Endothelial cell of umbilical vein (primary cell): ENCODE measurements around the gene DGKD. TPM values are rescaled to one million over a fixed set of nuclear protein-coding genes. Genes with fewer than 3 reads are reported as not detected.
A peak's percentile ranks its signal among the peaks of the same experiment; 100 is the strongest.

Experiments used
- BruUV-seq: library from RNA; stranded (reverse); fragments of 400-500 nt; replicated peaks from 2 replicates; lab custom pipeline; 2021; lab: Mats Ljungman, UMichigan
- CTCF ChIA-PET: fragments of 300-600, 350-600 bp; sonication (Branson Sonifier 250); formaldehyde crosslinking; loops from one replicate; lab custom pipeline; 2021; ENCODE audit warnings: antibody characterized with exemption, inconsistent platforms; lab: Charles Lee
- POLR2A ChIA-PET: fragments of 300-600, 350-600 bp; sonication (Branson Sonifier 250); formaldehyde crosslinking; loops from one replicate; lab custom pipeline; 2021; ENCODE audit warnings: antibody characterized with exemption, inconsistent platforms; lab: Charles Lee
- DNase-seq: peaks from one replicate; pipeline ENCODE4 v3.0.0-alpha.2; 2011; ENCODE audit warnings: low read depth, low spot score
- FAIRE-seq: peaks from 2 replicates; lab custom pipeline; 2011; peaks lifted over from hg19 to GRCh38; lab: Jason Lieb, UNC
- H2AFZ ChIP-seq: 2 replicates; pipeline ENCODE4 v1.6.0; 2012; ENCODE audit warnings: low read depth, low read length, control low read depth, inconsistent platforms
- H3K27ac ChIP-seq: 2 replicates; pipeline ENCODE4 v1.5.1; 2011; ENCODE audit warnings: low read depth, mild to moderate bottlenecking, control low read depth, low read length, moderate library complexity; ENCODE audit not compliant: insufficient read depth
- H3K27me3 ChIP-seq, 2 experiments: 2 replicates each; pipeline versions ENCODE4 v1.6.0 to v1.6.1; 2011; ENCODE audit warnings: low read length in 2 of 2, mixed read lengths in 1 of 2; ENCODE audit not compliant: control insufficient read depth in 2 of 2, insufficient read depth in 2 of 2
- H3K36me3 ChIP-seq, 2 experiments: 2 replicates in 1 of 2; 3 replicates in 1 of 2; pipeline ENCODE4 v1.5.1; 2011; ENCODE audit warnings: low read length in 2 of 2, mild to moderate bottlenecking in 1 of 2, moderate library complexity in 1 of 2; ENCODE audit not compliant: control insufficient read depth in 2 of 2, insufficient read depth in 2 of 2; ENCODE audit errors: extremely low read depth in 1 of 2
- H3K4me1 ChIP-seq: 3 replicates; pipeline ENCODE4 v1.5.1; 2011; ENCODE audit warnings: mild to moderate bottlenecking, low read length; ENCODE audit not compliant: control insufficient read depth, insufficient read depth; ENCODE audit errors: extremely low read depth
- H3K4me2 ChIP-seq: 2 replicates; pipeline ENCODE4 v1.6.1; 2011; ENCODE audit warnings: low read length, control low read depth, mixed read lengths; ENCODE audit not compliant: insufficient read depth
- H3K4me3 ChIP-seq, 3 experiments: fragments of 200-600 bp in 1 of 3; sonication (generic), shearing (Covaris generic) in 1 of 3; replicated peaks in 1 of 3; 2 replicates each; pipeline ENCODE4 v1.5.1; 2011 to 2016; ENCODE audit warnings: control low read depth in 3 of 3, low read length in 3 of 3, mild to moderate bottlenecking in 2 of 3, inconsistent platforms in 1 of 3, low read depth in 1 of 3, moderate library complexity in 1 of 3; ENCODE audit not compliant: insufficient read depth in 1 of 3
- H3K79me2 ChIP-seq: 2 replicates; pipeline ENCODE4 v1.6.0; 2012; ENCODE audit warnings: low read length, inconsistent platforms; ENCODE audit not compliant: control insufficient read depth, insufficient read depth
- H3K9ac ChIP-seq: replicated peaks from 2 replicates; pipeline ENCODE3; 2011; ENCODE audit warnings: low read length, control low read depth; ENCODE audit not compliant: insufficient read depth; ENCODE audit errors: extremely low read depth
- H3K9me1 ChIP-seq: replicated peaks from 3 replicates; pipeline ENCODE4 v1.6.0; 2011; ENCODE audit warnings: mild to moderate bottlenecking, low read length; ENCODE audit not compliant: control insufficient read depth, insufficient read depth; ENCODE audit errors: extremely low read depth
- H3K9me3 ChIP-seq: replicated peaks from 2 replicates; pipeline ENCODE4 v1.5.1; 2012; ENCODE audit warnings: low read length, inconsistent platforms; ENCODE audit not compliant: control insufficient read depth, insufficient read depth
- H4K20me1 ChIP-seq: replicated peaks from 2 replicates; pipeline ENCODE3; 2011; ENCODE audit warnings: mild to moderate bottlenecking, low read length; ENCODE audit not compliant: control insufficient read depth, insufficient read depth; ENCODE audit errors: extremely low read depth
- EZH2 ChIP-seq: IDR thresholded peaks from 2 replicates; pipeline ENCODE4 v1.6.1; 2012; ENCODE audit warnings: borderline replicate concordance, low read depth, mild to moderate bottlenecking, moderate library complexity, low read length, inconsistent platforms; ENCODE audit not compliant: severe bottlenecking
- FOS ChIP-seq: IDR thresholded peaks from 2 replicates; pipeline ENCODE4 v1.6.1; 2011; ENCODE audit warnings: mild to moderate bottlenecking, low read length, moderate library complexity, borderline replicate concordance; ENCODE audit not compliant: insufficient read depth
- JUN ChIP-seq: IDR thresholded peaks from 2 replicates; pipeline ENCODE4 v1.6.1; 2011; ENCODE audit warnings: borderline replicate concordance, low read depth; ENCODE audit not compliant: insufficient read length, insufficient read depth
- MYC ChIP-seq: IDR thresholded peaks from one replicate; pipeline ENCODE4 v1.6.1; 2011; ENCODE audit warnings: mild to moderate bottlenecking, low read depth, low read length
- dilution Hi-C: fragments of 300-500 bp; cut with MboI; formaldehyde crosslinking; loops from one replicate; pipeline ENCODE4 v1.15.0; 2019; ENCODE audit warnings: low sequenced_read_pairs; ENCODE audit not compliant: extremely low pct_ligation_motif_present
- intact Hi-C: fragments of 100-400 bp; cut with micrococcal nuclease; formaldehyde crosslinking; loops from one replicate; pipeline ENCODE4 v1.10.0; 2022
- polyA plus RNA-seq, 4 experiments: library from polyadenylated mRNA; depleted of rRNA in 3 of 4; stranded (reverse) in 3 of 4; unstranded in 1 of 4; fragments of >200 nt; gene quantifications; 2 replicates each; pipeline versions ENCODE4 v1.2.1 to v1.2.3, GENCODE V29; 2011 to 2012; ENCODE audit warnings: missing spikeins in 1 of 4
- total RNA-seq: library from RNA; stranded (reverse); gene quantifications from 2 replicates; pipeline ENCODE4 v1.2.3, GENCODE V29; 2021
- TF ChIP-seq, protein P1 (sequence below), 2 donors: IDR thresholded peaks; 1 replicate in 1 of 2; 2 replicates in 1 of 2; pipeline ENCODE4 v1.5.1; 2011; ENCODE audit warnings: low read length in 2 of 2, mild to moderate bottlenecking in 2 of 2, moderate library complexity in 2 of 2, control low read depth in 1 of 2, inconsistent platforms in 1 of 2, low read depth in 1 of 2; ENCODE audit not compliant: insufficient read depth in 1 of 2; ENCODE audit errors: extremely low read depth in 1 of 2

The DGKD gene
- total and polyA plus RNA-seq, 2 donors (not counting 3 experiments of a cell fraction or from before 2014, with no cell fraction given), result 10.8 to 36.6 TPM

DNA sequence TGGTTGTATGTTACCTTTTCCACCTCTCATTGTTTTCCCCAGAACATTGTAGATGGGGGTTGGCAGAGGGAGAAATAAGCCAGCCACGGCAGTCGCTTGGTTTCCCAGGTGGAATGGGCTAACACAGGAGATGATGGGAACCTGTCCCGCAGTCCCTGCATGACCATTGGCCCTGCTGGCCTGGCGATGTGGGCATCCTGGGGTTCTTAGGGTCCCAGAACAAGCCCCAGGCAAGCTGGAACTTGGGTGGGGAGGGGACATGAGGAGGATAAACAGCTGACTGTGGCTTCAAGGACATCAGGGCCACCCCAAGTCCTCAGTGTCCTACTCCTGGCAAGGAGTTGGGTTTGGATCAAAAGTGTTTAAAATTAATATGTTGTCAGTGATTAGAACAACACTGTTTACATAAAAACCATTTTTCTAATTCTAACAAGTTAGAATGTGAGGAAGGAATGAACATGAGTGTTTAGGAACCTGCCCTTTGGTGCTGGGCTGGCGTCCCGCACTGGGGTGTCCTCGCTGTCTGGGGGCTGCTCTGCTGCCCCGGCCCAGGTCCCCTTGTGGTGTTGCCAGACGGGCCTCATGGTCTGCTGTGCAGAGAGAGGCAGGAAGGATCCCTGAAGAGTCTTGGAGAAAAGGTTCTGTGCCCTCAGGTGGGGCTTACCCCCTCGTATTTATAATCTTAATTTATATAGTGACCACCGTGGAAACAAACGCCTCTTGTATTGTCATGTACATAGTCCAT is 117.2 kb downstream of the DGKD start:
- DNase-seq (no peak), FAIRE-seq (no peak)
- no peak overlapping the region for H3K4me3 ChIP-seq
- ChIA-PET CTCF (no interaction called here), POLR2A (no interaction called here)
- H3K9ac ChIP-seq, result no peak overlapping the region
- no peak for TF ChIP-seq JUN
- no peak for TF ChIP-seq EZH2
- TF ChIP-seq FOS, result no peak
- no peak for TF ChIP-seq MYC
- no peaks in the 10 kb centered on the region for H3K4me1 ChIP-seq
- H3K79me2 ChIP-seq, result no peaks in the 10 kb centered on the region
- H3K27ac ChIP-seq, result no peak overlapping the region
- no peaks in the 10 kb centered on the region for H4K20me1 ChIP-seq
- no peak overlapping the region for H3K4me2 ChIP-seq
- BruUV-seq, result TSS peak; percentile 25
- dilution Hi-C loops (no loop called here), intact Hi-C loops (no loop called here)
- H2AFZ ChIP-seq, result no peak overlapping the region
- no peaks in the 10 kb centered on the region for H3K27me3 ChIP-seq
- no peaks in the 10 kb centered on the region for H3K9me3 ChIP-seq
- H3K9me1 ChIP-seq, result no peaks in the 10 kb centered on the region
- peaks cover 0 to 7% of the 10 kb centered on the region in 2 experiments for H3K36me3 ChIP-seq

DNA sequence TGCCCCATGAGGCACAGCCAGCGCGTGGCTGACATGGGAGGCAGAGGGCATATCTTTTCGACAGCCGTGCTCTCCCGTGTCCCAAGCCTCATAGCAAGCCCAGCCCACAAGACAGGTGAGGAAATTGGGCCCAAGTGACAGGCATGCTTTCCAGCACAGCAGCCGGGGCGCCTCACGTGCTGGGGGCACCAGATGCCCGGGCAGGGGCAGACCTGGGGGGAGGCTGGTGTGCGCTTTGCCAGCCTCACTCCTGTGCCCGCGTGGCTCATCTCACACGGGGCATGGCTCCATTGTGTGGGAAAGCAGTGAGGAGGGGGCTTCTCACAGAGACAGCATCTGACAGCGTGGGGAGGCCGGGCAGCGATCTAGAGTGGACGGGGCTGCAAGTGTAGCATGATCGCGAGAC is 119.1 kb downstream of the DGKD start:
- H3K9ac ChIP-seq, result no peak overlapping the region
- DNase-seq, result no peak
- H3K4me2 ChIP-seq, result no peak overlapping the region
- no peaks in the 10 kb centered on the region for H3K9me1 ChIP-seq
- CTCF ChIA-PET, result no interaction called here
- no peak for FAIRE-seq
- dilution Hi-C loops (no loop called here), intact Hi-C loops (no loop called here)
- TF ChIP-seq, protein P1, sequence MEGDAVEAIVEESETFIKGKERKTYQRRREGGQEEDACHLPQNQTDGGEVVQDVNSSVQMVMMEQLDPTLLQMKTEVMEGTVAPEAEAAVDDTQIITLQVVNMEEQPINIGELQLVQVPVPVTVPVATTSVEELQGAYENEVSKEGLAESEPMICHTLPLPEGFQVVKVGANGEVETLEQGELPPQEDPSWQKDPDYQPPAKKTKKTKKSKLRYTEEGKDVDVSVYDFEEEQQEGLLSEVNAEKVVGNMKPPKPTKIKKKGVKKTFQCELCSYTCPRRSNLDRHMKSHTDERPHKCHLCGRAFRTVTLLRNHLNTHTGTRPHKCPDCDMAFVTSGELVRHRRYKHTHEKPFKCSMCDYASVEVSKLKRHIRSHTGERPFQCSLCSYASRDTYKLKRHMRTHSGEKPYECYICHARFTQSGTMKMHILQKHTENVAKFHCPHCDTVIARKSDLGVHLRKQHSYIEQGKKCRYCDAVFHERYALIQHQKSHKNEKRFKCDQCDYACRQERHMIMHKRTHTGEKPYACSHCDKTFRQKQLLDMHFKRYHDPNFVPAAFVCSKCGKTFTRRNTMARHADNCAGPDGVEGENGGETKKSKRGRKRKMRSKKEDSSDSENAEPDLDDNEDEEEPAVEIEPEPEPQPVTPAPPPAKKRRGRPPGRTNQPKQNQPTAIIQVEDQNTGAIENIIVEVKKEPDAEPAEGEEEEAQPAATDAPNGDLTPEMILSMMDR (IDR thresholded peaks at IDR 0.05; ENCODE audit: extremely low read depth in 1 of 2, insufficient read depth in 1 of 2, low read depth in 1 of 2, low read length in 2 of 2), result no peak
- no peak for TF ChIP-seq FOS
- H3K79me2 ChIP-seq, result no peaks in the 10 kb centered on the region
- no peaks in the 10 kb centered on the region for H3K4me1 ChIP-seq
- no peaks in the 10 kb centered on the region for H3K27me3 ChIP-seq
- POLR2A ChIA-PET, result no interaction called here
- peaks cover 0 to 5% of the 10 kb centered on the region in 2 experiments for H3K36me3 ChIP-seq
- H3K4me3 ChIP-seq, result no peak overlapping the region
- no peak overlapping the region for H2AFZ ChIP-seq
- BruUV-seq, result no TSS peak
- H3K27ac ChIP-seq, result no peak overlapping the region
- H4K20me1 ChIP-seq, result no peaks in the 10 kb centered on the region
- H3K9me3 ChIP-seq, result no peaks in the 10 kb centered on the region
